Astrocyte (in vitro differentiated cells and primary cell): ENCODE results near the gene CDCP1. TPM values are rescaled to one million over a fixed set of nuclear protein-coding genes. Genes with fewer than 3 reads are reported as not detected.

Experiments
- DNase-seq: peaks from one replicate; pipeline ENCODE4 v3.0.0-alpha.2; 2010; ENCODE audit warnings: low read depth
- FAIRE-seq: peaks from 2 replicates; lab custom pipeline; 2011; peaks lifted over from hg19 to GRCh38; lab: Jason Lieb, UNC
- H2AFZ ChIP-seq: 2 replicates; pipeline ENCODE4 v1.6.0; 2012; ENCODE audit warnings: low read depth, low read length, inconsistent platforms
- H3K27ac ChIP-seq: 2 replicates; pipeline ENCODE4 v1.5.1; 2011; ENCODE audit warnings: low read depth, low read length, inconsistent platforms
- H3K27me3 ChIP-seq: 2 replicates; pipeline ENCODE4 v1.6.0; 2011; ENCODE audit warnings: low read length, inconsistent platforms; ENCODE audit not compliant: insufficient read depth
- H3K36me3 ChIP-seq: 2 replicates; pipeline ENCODE4 v1.5.1; 2011; ENCODE audit warnings: low read length, inconsistent platforms; ENCODE audit not compliant: insufficient read depth
- H3K4me1 ChIP-seq: 2 replicates; pipeline ENCODE4 v1.5.1; 2011; ENCODE audit warnings: low read length, inconsistent platforms; ENCODE audit not compliant: insufficient read depth
- H3K4me2 ChIP-seq: 2 replicates; pipeline ENCODE4 v1.6.0; 2012; ENCODE audit warnings: low read length, inconsistent platforms
- H3K4me3 ChIP-seq: 2 replicates; pipeline ENCODE4 v1.5.1; 2011; ENCODE audit warnings: low read depth, mild to moderate bottlenecking, low read length, inconsistent platforms; ENCODE audit not compliant: insufficient read depth
- H3K79me2 ChIP-seq: 2 replicates; pipeline ENCODE4 v1.6.0; 2012; ENCODE audit warnings: mild to moderate bottlenecking, low read length, inconsistent platforms; ENCODE audit not compliant: insufficient read depth
- H3K9ac ChIP-seq: 2 replicates; pipeline ENCODE4 v1.6.0; 2012; ENCODE audit warnings: mild to moderate bottlenecking, low read length, inconsistent platforms
- H3K9me3 ChIP-seq: 2 replicates; pipeline ENCODE4 v1.5.1; 2012; ENCODE audit warnings: low read depth, mild to moderate bottlenecking, low read length, inconsistent platforms; ENCODE audit not compliant: insufficient read depth
- H4K20me1 ChIP-seq: 2 replicates; pipeline ENCODE4 v1.6.0; 2012; ENCODE audit warnings: low read length, inconsistent platforms; ENCODE audit not compliant: insufficient read depth
- H3K27ac Mint-ChIP-seq: one replicate; pipeline ENCODE4 v1.8.0; 2021; ENCODE audit warnings: mild to moderate bottlenecking, mixed read lengths; ENCODE audit not compliant: unreplicated experiment
- H3K27me3 Mint-ChIP-seq: one replicate; pipeline ENCODE4 v1.8.0; 2021; ENCODE audit warnings: low read depth, mixed read lengths; ENCODE audit not compliant: unreplicated experiment
- H3K36me3 Mint-ChIP-seq: one replicate; pipeline ENCODE4 v1.8.0; 2021; ENCODE audit warnings: low read depth, mixed read lengths; ENCODE audit not compliant: unreplicated experiment
- H3K4me1 Mint-ChIP-seq: one replicate; pipeline ENCODE4 v1.8.0; 2021; ENCODE audit warnings: low read depth, mixed read lengths; ENCODE audit not compliant: unreplicated experiment
- H3K4me3 Mint-ChIP-seq: one replicate; pipeline ENCODE4 v1.8.0; 2021; ENCODE audit warnings: mild to moderate bottlenecking, moderate library complexity, mixed read lengths; ENCODE audit not compliant: unreplicated experiment
- H3K9me3 Mint-ChIP-seq: one replicate; pipeline ENCODE4 v1.8.0; 2021; ENCODE audit warnings: mild to moderate bottlenecking, mixed read lengths; ENCODE audit not compliant: unreplicated experiment
- EZH2 ChIP-seq: IDR thresholded peaks from 2 replicates; pipeline ENCODE4 v1.6.1; 2012; ENCODE audit warnings: mild to moderate bottlenecking, low read length, inconsistent platforms; ENCODE audit not compliant: insufficient read depth
- total RNA-seq: library from RNA; stranded (reverse); gene quantifications from 2 replicates; pipeline ENCODE4 v1.2.1, GENCODE V29; 2021
- TF ChIP-seq, protein P1 (sequence below): IDR thresholded peaks from 2 replicates; pipeline ENCODE4 v1.5.1; 2011; ENCODE audit warnings: low read depth, mild to moderate bottlenecking, inconsistent platforms, low read length, moderate library complexity; ENCODE audit not compliant: insufficient read depth

The CDCP1 gene
- total RNA-seq, 1 donor from 2014 or later: 6.8 TPM

GRCh38 chr3:45082142-45082538 is 64.0 kb downstream of the CDCP1 start:
- Mint-ChIP-seq H3K9me3 (peaks cover 6% of the 10 kb centered on the region), H3K4me3 (no peak overlapping the region), H3K4me1 (peaks cover 12% of the 10 kb centered on the region), H3K27me3 (peaks cover 8% of the 10 kb centered on the region), H3K27ac (no peak overlapping the region), H3K36me3 (peaks cover 2% of the 10 kb centered on the region)
- Histone ChIP-seq H3K27ac (no peak overlapping the region), H2AFZ (no peak overlapping the region), H3K9me3 (no peaks in the 10 kb centered on the region), H3K4me1 (peaks cover 29% of the 10 kb centered on the region), H3K4me2 (no peak overlapping the region), H4K20me1 (no peaks in the 10 kb centered on the region), H3K36me3 (no peaks in the 10 kb centered on the region), H3K4me3 (no peak overlapping the region), H3K27me3 (no peaks in the 10 kb centered on the region), H3K9ac (no peak overlapping the region), H3K79me2 (no peaks in the 10 kb centered on the region)
- TF ChIP-seq, protein P1, sequence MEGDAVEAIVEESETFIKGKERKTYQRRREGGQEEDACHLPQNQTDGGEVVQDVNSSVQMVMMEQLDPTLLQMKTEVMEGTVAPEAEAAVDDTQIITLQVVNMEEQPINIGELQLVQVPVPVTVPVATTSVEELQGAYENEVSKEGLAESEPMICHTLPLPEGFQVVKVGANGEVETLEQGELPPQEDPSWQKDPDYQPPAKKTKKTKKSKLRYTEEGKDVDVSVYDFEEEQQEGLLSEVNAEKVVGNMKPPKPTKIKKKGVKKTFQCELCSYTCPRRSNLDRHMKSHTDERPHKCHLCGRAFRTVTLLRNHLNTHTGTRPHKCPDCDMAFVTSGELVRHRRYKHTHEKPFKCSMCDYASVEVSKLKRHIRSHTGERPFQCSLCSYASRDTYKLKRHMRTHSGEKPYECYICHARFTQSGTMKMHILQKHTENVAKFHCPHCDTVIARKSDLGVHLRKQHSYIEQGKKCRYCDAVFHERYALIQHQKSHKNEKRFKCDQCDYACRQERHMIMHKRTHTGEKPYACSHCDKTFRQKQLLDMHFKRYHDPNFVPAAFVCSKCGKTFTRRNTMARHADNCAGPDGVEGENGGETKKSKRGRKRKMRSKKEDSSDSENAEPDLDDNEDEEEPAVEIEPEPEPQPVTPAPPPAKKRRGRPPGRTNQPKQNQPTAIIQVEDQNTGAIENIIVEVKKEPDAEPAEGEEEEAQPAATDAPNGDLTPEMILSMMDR: no peak
- no peak for TF ChIP-seq EZH2
- no peak for FAIRE-seq
- peak; percentile 34 for DNase-seq

DNA sequence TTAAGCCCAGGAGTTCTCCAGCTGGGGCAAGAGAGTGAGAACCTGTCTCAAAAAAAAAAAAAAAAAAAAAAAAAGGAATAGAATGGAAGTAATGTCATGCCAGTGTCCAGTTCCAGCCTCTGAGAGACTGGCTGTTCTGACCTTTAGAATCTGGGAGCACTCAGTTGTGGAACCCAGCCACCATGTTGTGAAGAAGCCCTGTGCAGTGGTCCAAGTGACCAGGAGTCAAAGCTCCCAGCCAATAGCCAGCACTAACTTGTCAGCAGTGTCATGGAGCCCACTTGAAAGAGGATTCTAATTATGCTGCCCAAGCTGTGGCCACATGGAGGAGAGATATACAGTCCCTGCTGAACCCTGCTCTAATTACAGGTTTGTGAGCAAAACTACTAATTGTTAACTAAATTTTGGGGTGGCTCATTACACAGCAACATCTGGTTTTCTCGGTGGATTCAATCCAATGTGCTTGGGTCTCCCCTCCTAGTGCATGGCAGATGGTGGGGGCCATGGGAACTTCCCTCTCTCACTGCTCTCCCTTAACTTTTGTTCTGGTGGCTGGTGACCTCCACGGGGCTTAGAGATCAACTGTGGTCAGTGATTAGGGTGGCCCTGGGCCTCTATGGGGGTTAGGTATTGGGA is 64.6 kb downstream of the CDCP1 start:
- no peak overlapping the region for H3K4me2 ChIP-seq
- H3K79me2 ChIP-seq: no peaks in the 10 kb centered on the region
- H4K20me1 ChIP-seq: no peaks in the 10 kb centered on the region
- H3K27ac ChIP-seq: no peak overlapping the region
- Mint-ChIP-seq H3K4me3 (no peak overlapping the region), H3K36me3 (no peaks in the 10 kb centered on the region), H3K4me1 (peaks cover 12% of the 10 kb centered on the region), H3K27ac (no peak overlapping the region), H3K27me3 (peaks cover 8% of the 10 kb centered on the region), H3K9me3 (peaks cover 6% of the 10 kb centered on the region)
- no peak for FAIRE-seq
- H3K4me3 ChIP-seq: no peak overlapping the region
- DNase-seq: no peak
- H3K4me1 ChIP-seq: peaks cover 29% of the 10 kb centered on the region
- no peak for TF ChIP-seq EZH2
- TF ChIP-seq, protein P1: no peak
- H2AFZ ChIP-seq: no peak overlapping the region
- no peaks in the 10 kb centered on the region for H3K27me3 ChIP-seq
- no peaks in the 10 kb centered on the region for H3K36me3 ChIP-seq
- H3K9ac ChIP-seq: no peak overlapping the region
- H3K9me3 ChIP-seq: no peaks in the 10 kb centered on the region

DNA sequence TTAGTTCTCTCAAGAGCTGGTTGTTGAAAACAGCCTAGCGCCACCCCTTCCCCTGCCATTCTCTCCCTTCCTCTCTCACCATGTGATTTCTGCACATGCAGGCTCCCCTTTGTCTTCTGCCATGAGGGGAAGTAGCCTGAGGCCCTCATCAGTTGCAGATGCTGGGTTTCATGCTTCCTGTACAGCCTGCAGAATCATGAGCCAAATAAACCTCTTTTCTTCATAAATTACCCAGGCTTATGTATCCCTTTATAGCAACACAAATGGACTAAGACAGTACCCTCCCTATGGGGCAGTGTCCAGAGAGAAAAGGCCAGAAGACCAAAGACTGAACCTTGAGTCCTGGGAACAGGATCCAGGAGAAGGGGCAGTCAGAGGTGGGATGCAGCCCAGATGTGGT is 65.4 kb downstream of the CDCP1 start:
- Mint-ChIP-seq H3K27me3 (peaks cover 10% of the 10 kb centered on the region), H3K36me3 (no peaks in the 10 kb centered on the region), H3K4me1 (peaks cover 12% of the 10 kb centered on the region), H3K4me3 (peak overlapping the region; percentile 64), H3K27ac (no peak overlapping the region), H3K9me3 (peaks cover 6% of the 10 kb centered on the region)
- H3K4me2 ChIP-seq: no peak overlapping the region
- DNase-seq (no peak), FAIRE-seq (no peak)
- no peak for TF ChIP-seq EZH2
- TF ChIP-seq, protein P1: no peak
- H3K4me1 ChIP-seq: peaks cover 27% of the 10 kb centered on the region
- H3K27me3 ChIP-seq: no peaks in the 10 kb centered on the region
- H3K9ac ChIP-seq: no peak overlapping the region
- no peaks in the 10 kb centered on the region for H3K79me2 ChIP-seq
- no peak overlapping the region for H3K4me3 ChIP-seq
- H3K36me3 ChIP-seq: no peaks in the 10 kb centered on the region
- no peaks in the 10 kb centered on the region for H3K9me3 ChIP-seq
- H3K27ac ChIP-seq: no peak overlapping the region
- no peaks in the 10 kb centered on the region for H4K20me1 ChIP-seq
- no peak overlapping the region for H2AFZ ChIP-seq
